GM21825 (cell line): ENCODE measurements around the gene COL3A1.

Experiments
- ATAC-seq: cut with Tn5 transposase; IDR thresholded peaks from one replicate; pipeline ENCODE4 v1.9.1; 2021; ENCODE audit warnings: mild to moderate bottlenecking, moderate library complexity; ENCODE audit not compliant: unreplicated experiment

The COL3A1 gene

GRCh38 chr2:189014449-189015138 is 40.4 kb downstream of the COL3A1 start:
- ATAC-seq, result no peak

- ATAC-seq, result no peak
Observed at GRCh38 chr2:189015359-189015758, 41.2 kb downstream of the COL3A1 start.

- ATAC-seq, result no peak
Observed at GRCh38 chr2:189016311-189016861, 42.2 kb downstream of the COL3A1 start.

DNA sequence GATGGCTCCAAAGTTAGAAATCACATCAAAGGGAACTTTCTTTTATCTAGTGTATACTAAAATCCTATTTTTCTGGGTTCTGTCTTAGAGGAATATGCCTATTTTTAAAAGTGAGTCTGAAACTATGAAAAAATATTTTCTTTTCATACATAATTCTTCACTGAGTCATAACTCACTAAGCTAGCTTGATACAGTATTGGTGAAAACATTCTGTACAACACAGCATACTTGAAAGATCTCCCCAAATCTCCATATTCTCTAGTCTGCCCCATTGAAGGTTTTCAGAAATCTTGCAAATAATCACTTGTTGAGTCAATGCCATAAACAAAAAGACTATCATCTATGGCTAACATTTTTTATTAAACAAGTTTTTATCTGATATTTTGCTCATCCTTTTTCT is 44.5 kb downstream of the COL3A1 start:
- no peak for ATAC-seq

DNA sequence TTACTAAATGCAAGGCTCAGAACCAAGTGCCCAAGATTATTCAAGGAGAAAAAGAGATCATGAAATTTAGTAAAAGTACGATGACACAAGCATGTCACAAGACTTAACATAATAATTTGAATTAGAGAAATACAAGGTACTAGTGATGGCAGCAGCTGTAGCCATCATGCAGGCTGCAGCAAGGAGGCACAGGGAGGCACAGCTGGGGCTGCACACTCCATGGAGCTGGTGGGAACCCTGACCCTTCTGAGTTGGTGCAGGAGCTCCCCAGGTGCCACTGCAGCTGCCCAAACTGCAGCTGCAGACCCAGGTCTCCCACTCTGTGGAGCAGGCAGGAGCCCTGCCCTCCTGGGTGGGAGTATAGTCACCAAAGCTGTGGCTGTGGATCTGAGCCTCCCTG is 46.0 kb downstream of the COL3A1 start:
- no peak for ATAC-seq

- ATAC-seq, result no peak
Observed at GRCh38 chr2:189022053-189022481, 47.9 kb downstream of the COL3A1 start.

DNA sequence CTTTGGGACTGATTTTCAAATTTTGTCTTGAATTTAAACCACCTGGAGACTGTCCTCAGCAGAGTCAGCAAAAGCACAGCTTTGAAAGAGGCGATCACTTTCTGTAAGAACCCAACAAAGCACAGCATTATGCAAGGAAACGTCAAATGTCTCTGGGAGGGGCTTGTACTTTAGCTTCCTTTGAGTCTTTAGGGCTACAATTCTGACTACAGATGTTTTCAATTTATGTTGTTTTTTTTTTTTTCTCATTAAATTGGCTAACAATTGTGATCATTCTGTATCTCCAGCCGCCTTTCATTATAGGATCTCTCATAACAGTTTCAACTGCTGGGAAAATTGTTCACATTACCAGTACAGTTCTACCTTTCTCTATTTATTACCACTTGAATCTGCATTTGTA is 48.3 kb downstream of the COL3A1 start:
- ATAC-seq, result no peak

- ATAC-seq, result peak; percentile 64
Observed at GRCh38 chr2:189024901-189025618, 50.9 kb downstream of the COL3A1 start.

DNA sequence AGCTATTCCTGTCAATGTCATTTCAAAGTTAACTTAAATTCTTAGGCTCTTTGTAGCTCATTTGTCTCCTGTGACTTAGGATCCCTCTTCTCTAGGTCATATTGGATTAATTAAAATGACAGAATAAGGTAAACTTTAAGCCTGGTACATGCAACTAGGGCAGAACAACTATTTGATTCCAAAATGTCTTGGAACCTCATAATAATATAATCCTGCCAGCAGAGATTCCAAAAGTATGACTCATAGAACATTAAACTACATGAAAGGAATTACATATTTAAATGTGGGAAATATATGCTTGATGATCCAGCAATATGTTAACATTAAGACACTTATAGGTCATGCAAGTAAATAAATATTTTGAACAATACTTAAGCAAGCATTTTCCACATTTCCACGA is 63.3 kb downstream of the COL3A1 start:
- no peak for ATAC-seq

DNA sequence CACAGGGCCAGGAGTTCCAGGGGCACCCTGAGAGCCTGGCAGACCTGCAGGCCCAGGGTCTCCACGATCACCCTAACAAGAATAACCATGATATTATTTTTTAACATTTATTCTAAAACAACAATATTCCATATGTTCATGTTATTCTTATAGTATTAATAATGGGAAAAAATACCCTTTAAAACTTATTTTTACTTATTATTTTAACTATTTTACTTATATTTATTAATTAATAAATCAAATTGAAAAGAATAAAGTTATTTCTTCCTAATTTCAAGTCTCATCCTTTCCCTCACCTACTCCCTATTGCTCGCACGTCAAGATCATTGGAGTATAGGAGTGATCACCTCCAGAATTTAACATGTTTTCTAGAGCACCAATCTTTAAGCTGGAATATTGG is 71.7 kb downstream of the COL3A1 start:
- ATAC-seq, result no peak

DNA sequence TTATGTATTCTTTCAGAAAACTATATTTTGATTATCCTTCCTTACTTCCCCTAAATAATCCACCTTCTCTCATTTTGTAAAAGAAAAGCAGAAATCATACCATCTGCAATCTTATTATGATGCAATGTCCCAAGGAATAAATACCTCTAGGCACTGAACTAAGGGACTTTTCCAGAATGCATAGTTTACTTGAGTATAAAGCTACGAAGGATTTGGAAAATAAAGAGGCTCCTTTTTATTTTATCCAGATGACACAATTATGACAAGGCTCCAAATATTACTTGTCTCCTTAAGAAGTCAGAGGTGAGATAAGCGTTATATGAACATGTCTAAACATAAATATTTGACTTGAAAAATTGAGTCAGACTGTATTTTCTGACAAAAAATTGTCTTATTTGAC is 72.1 kb downstream of the COL3A1 start:
- ATAC-seq, result no peak

DNA sequence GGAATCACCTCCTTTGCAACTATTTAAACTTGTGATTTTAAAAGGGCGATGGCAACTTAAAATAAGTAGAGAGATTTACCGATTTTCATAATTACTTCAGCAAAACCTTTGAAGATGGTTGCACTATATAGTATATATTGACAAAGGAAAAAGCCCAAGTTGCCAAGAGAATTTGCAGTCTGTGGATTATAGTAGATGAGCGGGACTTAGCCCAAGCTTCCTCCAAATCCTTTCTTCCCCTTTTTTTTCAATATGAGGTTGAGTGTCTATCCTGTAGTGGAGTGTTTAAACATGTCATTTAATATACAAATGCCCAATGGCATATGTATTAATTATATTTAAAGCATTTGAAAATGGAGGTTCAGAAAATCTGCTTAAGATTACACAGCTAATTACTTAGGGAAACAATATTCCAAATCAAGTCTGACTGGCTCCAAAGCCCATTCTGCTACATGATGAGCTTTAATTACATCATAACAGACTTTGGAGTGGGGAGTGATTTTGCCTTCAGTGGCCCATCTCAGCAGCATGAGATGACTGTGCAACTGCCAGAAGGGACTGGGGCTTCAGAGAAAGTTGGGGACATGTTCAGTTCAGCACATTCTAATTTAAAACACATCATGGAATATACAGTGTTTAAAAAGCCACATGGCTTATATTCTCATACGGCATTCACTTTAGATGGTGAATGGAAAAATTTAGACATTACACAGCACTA is 73.2 kb downstream of the COL3A1 start:
- no peak for ATAC-seq

GRCh38 chr2:189048189-189048588 is 74.0 kb downstream of the COL3A1 start:
- no peak for ATAC-seq

DNA sequence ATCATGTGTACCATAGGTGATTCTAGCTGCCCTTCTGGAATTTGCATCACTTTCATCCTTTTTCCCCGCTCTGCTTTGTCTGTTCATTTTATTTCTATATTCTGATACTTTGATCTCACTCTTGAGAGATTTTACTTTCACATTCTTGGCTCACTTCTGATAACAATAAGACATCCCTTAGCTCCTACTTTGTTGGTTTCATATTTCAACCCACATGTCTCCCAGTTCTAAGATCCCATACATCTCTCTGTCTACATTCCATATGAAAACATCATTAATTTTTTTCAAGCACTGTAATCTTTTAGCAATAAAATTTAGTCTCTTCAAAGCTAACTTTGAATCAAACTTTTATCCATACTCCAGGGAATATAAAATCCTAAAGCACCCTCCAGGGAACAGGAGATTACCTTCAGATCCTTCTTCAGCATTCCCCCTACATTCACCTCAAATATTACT is 75.6 kb downstream of the COL3A1 start:
- no peak for ATAC-seq

DNA sequence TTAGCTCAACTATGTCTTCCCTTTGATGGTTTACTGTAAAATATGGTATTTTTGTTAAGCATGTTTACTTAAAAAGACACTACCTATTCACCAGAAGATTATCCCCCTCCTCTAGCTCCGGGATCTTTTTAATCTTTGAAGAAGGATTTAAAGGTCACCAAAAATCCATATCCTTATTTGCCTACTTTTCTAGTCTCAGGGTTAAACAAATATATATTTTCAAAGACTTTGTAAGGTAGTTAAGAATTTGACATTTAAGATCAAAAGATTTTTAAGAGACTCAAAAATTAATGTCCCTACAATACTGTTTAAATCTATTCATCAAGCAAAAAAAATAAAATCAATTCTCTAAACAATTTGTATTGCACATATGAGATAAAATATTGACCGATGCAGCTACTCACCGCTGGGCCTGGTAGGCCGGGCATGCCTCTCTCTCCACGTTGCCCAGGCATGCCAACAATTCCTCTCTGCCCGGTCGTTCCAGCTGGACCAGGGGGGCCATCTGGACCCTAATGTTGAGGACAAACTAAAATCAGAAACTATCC is 76.1 kb downstream of the COL3A1 start:
- ATAC-seq, result no peak

- no peak for ATAC-seq
Observed at GRCh38 chr2:189056200-189057106, 82.3 kb downstream of the COL3A1 start.

GRCh38 chr2:189057316-189057715 is 83.1 kb downstream of the COL3A1 start:
- no peak for ATAC-seq

DNA sequence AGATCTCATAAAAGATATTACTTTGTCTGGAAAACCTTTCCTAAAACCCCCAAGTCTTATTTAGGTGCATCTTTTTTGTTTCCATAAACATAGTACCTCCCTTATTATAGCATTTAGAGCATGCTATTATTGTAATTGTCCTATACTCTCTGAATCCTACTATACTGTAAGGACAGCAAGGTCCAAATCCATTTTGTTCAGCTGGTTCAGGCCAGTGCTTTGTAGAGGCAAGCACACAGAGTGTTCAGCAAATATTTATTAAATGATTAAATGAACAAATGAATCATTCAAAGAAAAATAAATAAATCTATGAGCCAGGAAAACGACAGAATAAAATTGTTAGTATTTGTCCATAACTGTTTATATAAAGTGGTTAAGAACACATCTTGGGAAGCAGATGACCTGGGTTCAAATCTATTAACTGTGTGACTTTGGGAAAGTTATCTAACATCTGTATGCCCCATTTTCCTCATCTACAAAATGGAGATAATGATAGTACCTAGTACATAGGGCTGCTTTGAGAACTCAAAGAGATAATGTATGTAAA is 86.0 kb downstream of the COL3A1 start:
- ATAC-seq, result no peak
